Neural cell (in vitro differentiated cells): ENCODE data around the gene UBR7.

Source experiments
- EZH2 ChIP-seq: fragments of 200-600, 300-800 bp; shearing (Covaris generic), sonication (generic); IDR thresholded peaks from 2 replicates; pipeline ENCODE4 v1.6.1; 2014; ENCODE audit warnings: antibody characterized with exemption, low read length, borderline replicate concordance, mild to moderate bottlenecking; ENCODE audit not compliant: insufficient read depth, poor library complexity, severe bottlenecking
- POLR2AphosphoS5 ChIP-seq: IDR thresholded peaks from 2 replicates; pipeline ENCODE4 v1.6.1; 2012
- TAF1 ChIP-seq: IDR thresholded peaks from 2 replicates; pipeline ENCODE4 v1.6.1; 2012; ENCODE audit warnings: low read depth
- TF ChIP-seq, protein P1 (sequence below): fragments of 450-650 bp; IDR thresholded peaks from 2 replicates; pipeline ENCODE4 v1.5.1; 2014; ENCODE audit warnings: antibody characterized with exemption, mild to moderate bottlenecking, moderate library complexity; ENCODE audit not compliant: poor library complexity, severe bottlenecking

DNA sequence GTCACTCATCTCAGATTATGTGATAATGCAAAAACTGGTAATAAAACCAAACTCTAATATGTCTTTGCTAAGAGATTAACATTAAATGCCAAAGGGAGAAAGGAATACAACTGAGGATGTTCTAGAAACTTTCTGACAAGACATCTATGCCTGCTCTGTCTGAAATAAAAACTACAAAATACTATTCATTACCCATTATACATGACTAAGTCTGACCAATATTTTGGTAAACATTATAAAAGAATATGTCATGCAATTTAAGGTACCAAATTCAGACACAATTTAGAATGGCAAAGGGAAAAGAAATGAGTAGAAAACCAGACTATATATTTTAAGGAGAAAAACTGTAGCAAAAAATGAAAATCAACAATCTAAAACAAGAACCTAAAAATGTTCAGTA lies 39.5 kb downstream of the UBR7 start:
- TF ChIP-seq POLR2AphosphoS5 (no peak), TAF1 (no peak), EZH2 (no peak)
- TF ChIP-seq, protein P1, sequence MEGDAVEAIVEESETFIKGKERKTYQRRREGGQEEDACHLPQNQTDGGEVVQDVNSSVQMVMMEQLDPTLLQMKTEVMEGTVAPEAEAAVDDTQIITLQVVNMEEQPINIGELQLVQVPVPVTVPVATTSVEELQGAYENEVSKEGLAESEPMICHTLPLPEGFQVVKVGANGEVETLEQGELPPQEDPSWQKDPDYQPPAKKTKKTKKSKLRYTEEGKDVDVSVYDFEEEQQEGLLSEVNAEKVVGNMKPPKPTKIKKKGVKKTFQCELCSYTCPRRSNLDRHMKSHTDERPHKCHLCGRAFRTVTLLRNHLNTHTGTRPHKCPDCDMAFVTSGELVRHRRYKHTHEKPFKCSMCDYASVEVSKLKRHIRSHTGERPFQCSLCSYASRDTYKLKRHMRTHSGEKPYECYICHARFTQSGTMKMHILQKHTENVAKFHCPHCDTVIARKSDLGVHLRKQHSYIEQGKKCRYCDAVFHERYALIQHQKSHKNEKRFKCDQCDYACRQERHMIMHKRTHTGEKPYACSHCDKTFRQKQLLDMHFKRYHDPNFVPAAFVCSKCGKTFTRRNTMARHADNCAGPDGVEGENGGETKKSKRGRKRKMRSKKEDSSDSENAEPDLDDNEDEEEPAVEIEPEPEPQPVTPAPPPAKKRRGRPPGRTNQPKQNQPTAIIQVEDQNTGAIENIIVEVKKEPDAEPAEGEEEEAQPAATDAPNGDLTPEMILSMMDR = no peak
